OCI-LY7 (cell line): ENCODE measurements around the gene DERL3. TPM values are rescaled to one million over a fixed set of nuclear protein-coding genes. Genes with fewer than 3 reads are reported as not detected.

Experiments used
- BruUV-seq: library from RNA; stranded (reverse); fragments of 400-500 nt; replicated peaks from 2 replicates; lab custom pipeline; 2021; lab: Mats Ljungman, UMichigan
- CTCF ChIA-PET: fragments of 300-600 bp; sonication (Branson Sonifier 250); formaldehyde crosslinking; loops from one replicate; lab custom pipeline; 2022; ENCODE audit warnings: antibody characterized with exemption; ENCODE audit not compliant: unreplicated experiment; lab: Charles Lee
- POLR2A ChIA-PET: fragments of 300-600 bp; sonication (Branson Sonifier 250); formaldehyde crosslinking; loops from one replicate; lab custom pipeline; 2022; ENCODE audit warnings: antibody characterized with exemption; lab: Charles Lee
- DNase-seq: peaks from one replicate; pipeline ENCODE4 v3.0.0-alpha.2; 2015; ENCODE audit warnings: low spot score
- H2AFZ ChIP-seq: fragments of 200-600 bp; sonication (generic), shearing (Covaris generic); 2 replicates; pipeline ENCODE4 v1.6.1; 2014; ENCODE audit warnings: mild to moderate bottlenecking, antibody characterized with exemption, low read length, moderate library complexity
- H3K27ac ChIP-seq: fragments of 200-600 bp; sonication (generic); 2 replicates; pipeline ENCODE4 v1.5.1; 2014; ENCODE audit warnings: mixed run types, low read depth, mild to moderate bottlenecking, moderate library complexity, low read length, inconsistent platforms; ENCODE audit not compliant: poor library complexity, severe bottlenecking
- H3K36me3 ChIP-seq: fragments of 200-600 bp; sonication (generic); 2 replicates; pipeline ENCODE4 v1.6.1; 2014; ENCODE audit warnings: mild to moderate bottlenecking, antibody characterized with exemption, low read length, moderate library complexity, mixed read lengths; ENCODE audit not compliant: insufficient read depth
- H3K4me1 ChIP-seq: fragments of 200-600 bp; sonication (generic); 2 replicates; pipeline ENCODE4 v1.5.1; 2014; ENCODE audit warnings: mild to moderate bottlenecking, low read length; ENCODE audit not compliant: insufficient read depth, poor library complexity, severe bottlenecking
- H3K4me2 ChIP-seq: fragments of 200-600 bp; sonication (generic); 2 replicates; pipeline ENCODE4 v1.6.1; 2014; ENCODE audit warnings: mild to moderate bottlenecking, low read length
- H3K4me3 ChIP-seq: fragments of 200-600 bp; sonication (generic); 2 replicates; pipeline ENCODE4 v1.5.1; 2014; ENCODE audit warnings: mild to moderate bottlenecking, low read depth, low read length; ENCODE audit not compliant: poor library complexity, severe bottlenecking
- H3K79me2 ChIP-seq: fragments of 200-600 bp; sonication (generic); 2 replicates; pipeline ENCODE4 v1.6.1; 2016; ENCODE audit warnings: low read depth, mild to moderate bottlenecking, low read length, moderate library complexity, mixed read lengths; ENCODE audit not compliant: insufficient read depth
- H3K9me2 ChIP-seq: fragments of 200-600 bp; sonication (generic); 2 replicates; pipeline ENCODE4 v1.6.1; 2016; ENCODE audit warnings: mild to moderate bottlenecking, low read length, mixed read lengths; ENCODE audit not compliant: insufficient read depth
- H3K9me3 ChIP-seq: fragments of 200-600 bp; sonication (generic); 2 replicates; pipeline ENCODE4 v1.6.1; 2014; ENCODE audit warnings: mild to moderate bottlenecking, mixed run types, low read length, mixed read lengths
- H4K20me1 ChIP-seq: fragments of 200-600 bp; sonication (generic); 2 replicates; pipeline ENCODE4 v1.6.1; 2014; ENCODE audit warnings: mild to moderate bottlenecking, antibody characterized with exemption, low read length, moderate library complexity, mixed read lengths; ENCODE audit not compliant: insufficient read depth
- EZH2phosphoT487 ChIP-seq: fragments of 200-600 bp; sonication (generic); IDR thresholded peaks from 2 replicates; pipeline ENCODE4 v1.6.1; 2018; ENCODE audit warnings: low read depth, borderline replicate concordance, mild to moderate bottlenecking, mixed run types, antibody characterized with exemption, low read length, moderate library complexity, mixed read lengths
- intact Hi-C: fragments of 100-400 bp; cut with micrococcal nuclease; formaldehyde crosslinking; loops from one replicate; pipeline ENCODE4 v1.10.0; 2022; ENCODE audit not compliant: unreplicated experiment
- total RNA-seq, 2 experiments: library from RNA; depleted of rRNA in 1 of 2; stranded (reverse); fragments of >200 nt in 1 of 2; shearing (Covaris generic) in 1 of 2; gene quantifications; 2 replicates each; pipeline ENCODE4 v1.2.3, GENCODE V29; 2014 to 2022
- TF ChIP-seq, protein P1 (sequence below): fragments of 200-600 bp; sonication (generic); conservative IDR thresholded peaks from 2 replicates; pipeline ENCODE4 v1.5.1; 2014; ENCODE audit warnings: mild to moderate bottlenecking, antibody characterized with exemption, low read length, moderate library complexity, mixed read lengths

The DERL3 gene
- total RNA-seq, 2 experiments from 2014 or later, result 44.6 to 52.1 TPM

DNA sequence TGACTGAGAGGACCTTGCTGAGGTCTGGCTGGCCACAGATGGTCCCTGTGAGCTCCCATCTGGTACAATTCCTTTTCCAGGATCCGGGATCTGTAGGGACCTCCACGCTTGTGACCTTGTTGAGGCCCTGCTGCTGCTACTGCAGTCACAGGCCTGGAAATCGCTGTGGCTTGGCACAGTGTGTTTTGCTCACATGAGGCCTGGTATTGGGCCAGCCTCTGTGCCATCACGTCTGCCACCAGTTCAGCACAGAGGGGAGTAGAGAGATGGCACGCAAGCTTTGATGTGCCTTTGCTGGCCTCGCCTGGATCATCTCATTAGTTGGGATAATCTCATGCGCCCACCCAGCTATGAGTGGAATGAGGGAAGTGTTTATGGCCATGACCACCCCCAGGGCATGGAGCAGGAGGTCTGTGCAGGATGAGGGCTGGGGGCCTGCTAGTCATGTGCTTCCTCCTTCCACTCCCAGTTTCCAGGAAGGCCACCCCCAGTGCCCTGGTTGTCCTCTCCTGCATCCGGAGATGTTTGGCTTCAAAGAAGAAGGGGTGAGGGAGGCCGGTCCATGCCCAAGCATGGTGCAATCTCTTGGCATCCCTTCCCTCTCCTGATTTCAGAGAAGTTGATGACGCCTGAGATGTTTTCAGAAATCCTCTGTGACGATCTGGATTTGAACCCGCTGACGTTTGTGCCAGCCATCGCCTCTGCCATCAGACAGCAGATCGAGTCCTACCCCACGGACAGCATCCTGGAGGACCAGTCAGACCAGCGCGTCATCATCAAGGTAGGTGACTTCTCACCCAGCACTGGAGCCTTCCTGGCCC is 22.4 kb downstream of the DERL3 start:
- Histone ChIP-seq H3K9me2 (no peaks in the 10 kb centered on the region), H3K4me2 (no peak overlapping the region), H3K4me3 (no peak overlapping the region), H3K9me3 (no peaks in the 10 kb centered on the region), H2AFZ (no peak overlapping the region), H3K4me1 (peaks cover 21% of the 10 kb centered on the region), H4K20me1 (no peaks in the 10 kb centered on the region), H3K36me3 (peaks cover 96% of the 10 kb centered on the region), H3K27ac (no peak overlapping the region), H3K79me2 (no peaks in the 10 kb centered on the region)
- TF ChIP-seq, protein P1, sequence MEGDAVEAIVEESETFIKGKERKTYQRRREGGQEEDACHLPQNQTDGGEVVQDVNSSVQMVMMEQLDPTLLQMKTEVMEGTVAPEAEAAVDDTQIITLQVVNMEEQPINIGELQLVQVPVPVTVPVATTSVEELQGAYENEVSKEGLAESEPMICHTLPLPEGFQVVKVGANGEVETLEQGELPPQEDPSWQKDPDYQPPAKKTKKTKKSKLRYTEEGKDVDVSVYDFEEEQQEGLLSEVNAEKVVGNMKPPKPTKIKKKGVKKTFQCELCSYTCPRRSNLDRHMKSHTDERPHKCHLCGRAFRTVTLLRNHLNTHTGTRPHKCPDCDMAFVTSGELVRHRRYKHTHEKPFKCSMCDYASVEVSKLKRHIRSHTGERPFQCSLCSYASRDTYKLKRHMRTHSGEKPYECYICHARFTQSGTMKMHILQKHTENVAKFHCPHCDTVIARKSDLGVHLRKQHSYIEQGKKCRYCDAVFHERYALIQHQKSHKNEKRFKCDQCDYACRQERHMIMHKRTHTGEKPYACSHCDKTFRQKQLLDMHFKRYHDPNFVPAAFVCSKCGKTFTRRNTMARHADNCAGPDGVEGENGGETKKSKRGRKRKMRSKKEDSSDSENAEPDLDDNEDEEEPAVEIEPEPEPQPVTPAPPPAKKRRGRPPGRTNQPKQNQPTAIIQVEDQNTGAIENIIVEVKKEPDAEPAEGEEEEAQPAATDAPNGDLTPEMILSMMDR, result no peak
- no peak for TF ChIP-seq EZH2phosphoT487
- intact Hi-C loops, result no loop called here
- BruUV-seq, result no TSS peak
- ChIA-PET POLR2A (no interaction called here), CTCF (no interaction called here)
- DNase-seq, result no peak

DNA sequence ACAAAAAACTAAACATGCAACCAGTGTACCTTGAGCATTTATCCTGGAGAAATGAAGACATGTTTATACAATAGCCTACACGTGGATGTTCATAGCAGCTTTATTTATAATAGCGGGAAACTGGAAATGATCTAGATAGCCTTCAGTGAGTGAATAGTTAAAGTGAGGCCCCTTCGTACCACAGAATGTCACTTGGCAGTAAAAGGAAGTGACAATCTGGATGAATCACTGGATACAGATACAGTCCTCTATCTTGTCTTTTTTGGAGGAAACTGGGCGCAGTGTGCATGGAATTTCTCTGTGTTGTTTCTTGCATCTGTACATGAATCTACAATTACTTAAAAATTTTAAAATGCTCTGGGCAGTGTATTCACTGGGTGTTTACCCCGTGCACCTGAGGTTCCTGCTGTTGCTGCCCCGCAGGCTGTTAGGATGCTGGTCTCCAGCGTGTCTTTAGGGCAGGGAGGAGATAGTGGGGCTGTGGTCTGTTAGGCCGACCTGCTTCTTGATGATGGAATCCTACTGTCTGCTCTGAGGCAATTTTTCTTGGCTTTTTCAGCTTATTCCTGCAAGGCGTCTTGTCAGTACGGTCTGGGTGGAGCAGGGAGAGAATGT is 23.2 kb downstream of the DERL3 start:
- H3K9me2 ChIP-seq, result no peaks in the 10 kb centered on the region
- H3K4me1 ChIP-seq, result peaks cover 15% of the 10 kb centered on the region
- H3K4me2 ChIP-seq, result no peak overlapping the region
- no peaks in the 10 kb centered on the region for H4K20me1 ChIP-seq
- no TSS peak for BruUV-seq
- no peak overlapping the region for H3K27ac ChIP-seq
- intact Hi-C loops, result no loop called here
- DNase-seq, result no peak
- TF ChIP-seq, protein P1, result no peak
- no peaks in the 10 kb centered on the region for H3K9me3 ChIP-seq
- no peak overlapping the region for H3K4me3 ChIP-seq
- peaks cover 96% of the 10 kb centered on the region for H3K36me3 ChIP-seq
- H2AFZ ChIP-seq, result no peak overlapping the region
- no peaks in the 10 kb centered on the region for H3K79me2 ChIP-seq
- ChIA-PET POLR2A (interaction anchor here (0.6 kb wide), 1 partner anchor 9 kb away, joined by 3 read pairs; no protein-coding TSS in a partner anchor), CTCF (no interaction called here)

DNA sequence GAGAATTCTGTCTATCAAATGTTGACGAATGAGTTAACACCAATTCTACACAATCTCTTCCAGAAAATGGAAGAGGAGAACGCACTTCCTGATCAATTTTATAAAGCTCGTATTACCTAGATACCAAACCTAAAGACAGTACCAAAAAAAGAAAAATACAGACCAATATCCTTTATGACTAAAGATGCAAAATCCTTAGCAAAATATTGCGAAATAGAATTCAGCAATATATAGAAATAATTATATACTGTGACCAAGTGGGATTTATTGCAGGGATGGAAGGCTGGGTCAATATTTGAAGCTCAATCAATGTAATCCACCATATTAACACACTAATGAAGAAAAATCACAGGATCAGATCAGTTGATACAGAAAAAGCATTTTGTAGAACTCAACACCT is 26.4 kb downstream of the DERL3 start:
- BruUV-seq, result no TSS peak

More for the DNA sequence above, 26.4 kb downstream of the DERL3 start:
- POLR2A ChIA-PET, result interaction anchor here (0.7 kb wide), 2 partner anchors 10 to 248 kb away, joined by 4 to 6 read pairs; no protein-coding TSS in a partner anchor
- H3K4me2 ChIP-seq, result no peak overlapping the region
- H3K4me1 ChIP-seq, result peaks cover 2% of the 10 kb centered on the region
- H3K36me3 ChIP-seq, result peaks cover 74% of the 10 kb centered on the region
- H3K9me2 ChIP-seq, result no peaks in the 10 kb centered on the region
- no peak overlapping the region for H2AFZ ChIP-seq
- DNase-seq, result no peak
- H3K79me2 ChIP-seq, result peaks cover 3% of the 10 kb centered on the region; the same call in 1 of the 2 replicates
- H3K9me3 ChIP-seq, result no peaks in the 10 kb centered on the region
- no peaks in the 10 kb centered on the region for H4K20me1 ChIP-seq
- intact Hi-C loops, result no loop called here
- no peak overlapping the region for H3K27ac ChIP-seq
- TF ChIP-seq, protein P1, result no peak
- no peak for TF ChIP-seq EZH2phosphoT487
- CTCF ChIA-PET, result no interaction called here
- no peak overlapping the region for H3K4me3 ChIP-seq
